Measurements from ENCODE around the gene MMP3. TPM values are rescaled to one million over a fixed set of nuclear protein-coding genes. Genes with fewer than 3 reads are reported as not detected.

The MMP3 gene
- total and polyA plus RNA-seq, 3 experiments from 2014 or later = not detected

DNA sequence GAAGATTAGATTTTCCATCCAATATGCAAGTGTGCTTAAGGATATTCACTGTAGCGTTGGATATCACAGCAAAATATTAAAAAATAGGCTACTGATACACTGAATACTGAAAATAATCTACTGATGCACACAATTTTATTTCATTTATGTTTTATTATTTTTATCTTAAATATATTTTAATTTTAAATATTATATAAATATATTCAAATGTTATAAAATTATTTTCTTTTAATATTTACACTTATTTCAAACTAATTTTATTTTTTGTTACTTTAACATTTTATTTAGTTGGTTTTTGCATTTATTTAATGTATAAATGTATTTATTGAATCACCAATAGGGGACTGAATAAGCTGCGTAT, 12.3 kb downstream of the MMP3 start:
- CTCF ChIA-PET = no interaction called here
- no peaks in the 10 kb centered on the region for H3K36me3 Mint-ChIP-seq
- peaks cover 21 to 37% of the 10 kb centered on the region in 2 donors for H3K27me3 Mint-ChIP-seq
- Histone ChIP-seq H3K9me3 (ENCODE audit: low read length) (no peaks in the 10 kb centered on the region), H3K4me3 (ENCODE audit: low read length) (no peak overlapping the region), H3K27me3 (ENCODE audit: insufficient read depth, low read length, poor library complexity, severe bottlenecking) (no peaks in the 10 kb centered on the region), H3K4me1 (ENCODE audit: insufficient read depth, low read length) (no peaks in the 10 kb centered on the region), H3K36me3 (ENCODE audit: insufficient read depth, low read length) (no peaks in the 10 kb centered on the region), H3K27ac (ENCODE audit: low read depth, low read length) (no peak overlapping the region)
- peaks cover 0 to 3% (median 0%) of the 10 kb centered on the region in 3 donors for H3K4me1 Mint-ChIP-seq
- DNase-seq = no peak
- H3K9me3 Mint-ChIP-seq = peaks cover 0 to 3% (median 2%) of the 10 kb centered on the region in 5 donors
- H3K4me3 Mint-ChIP-seq = no peak overlapping the region
- no peak overlapping the region for H3K27ac Mint-ChIP-seq
- POLR2A ChIA-PET = no interaction called here

DNA sequence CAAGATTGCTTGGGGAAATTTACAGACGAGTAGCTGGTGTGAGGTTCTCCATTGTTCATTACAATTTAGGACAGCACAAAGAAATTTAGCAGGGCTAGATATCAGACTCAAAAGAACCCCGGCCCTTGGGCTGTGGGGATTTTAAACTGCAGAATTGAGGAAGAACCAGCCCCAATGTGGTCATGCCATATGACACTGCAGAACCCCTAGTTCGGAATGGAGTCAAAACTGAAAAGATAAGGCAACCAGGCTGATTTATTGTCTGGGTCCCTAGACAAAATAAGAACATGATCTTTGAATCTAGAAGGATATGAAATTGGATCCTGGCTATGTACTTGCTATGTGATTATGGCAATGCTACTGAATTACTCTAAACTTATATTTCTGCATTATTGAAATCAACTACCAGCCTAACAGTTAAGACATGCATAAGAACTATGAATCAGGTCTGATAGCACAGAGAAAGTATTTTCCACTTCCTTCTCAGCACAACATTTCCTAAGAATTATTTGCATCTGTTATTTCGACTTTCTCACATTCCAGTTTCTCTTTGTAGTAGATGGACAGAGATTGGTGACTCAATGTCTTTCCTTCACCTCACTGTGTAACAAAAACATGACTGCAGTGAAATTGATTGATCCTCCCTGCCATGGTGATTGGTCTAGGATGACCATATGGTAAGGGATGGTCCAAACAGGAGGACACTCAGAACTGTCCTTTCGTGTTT, 13.2 kb downstream of the MMP3 start:
- Mint-ChIP-seq H3K36me3 (no peaks in the 10 kb centered on the region), H3K27ac (no peak overlapping the region)
- DNase-seq = no peak

DNA sequence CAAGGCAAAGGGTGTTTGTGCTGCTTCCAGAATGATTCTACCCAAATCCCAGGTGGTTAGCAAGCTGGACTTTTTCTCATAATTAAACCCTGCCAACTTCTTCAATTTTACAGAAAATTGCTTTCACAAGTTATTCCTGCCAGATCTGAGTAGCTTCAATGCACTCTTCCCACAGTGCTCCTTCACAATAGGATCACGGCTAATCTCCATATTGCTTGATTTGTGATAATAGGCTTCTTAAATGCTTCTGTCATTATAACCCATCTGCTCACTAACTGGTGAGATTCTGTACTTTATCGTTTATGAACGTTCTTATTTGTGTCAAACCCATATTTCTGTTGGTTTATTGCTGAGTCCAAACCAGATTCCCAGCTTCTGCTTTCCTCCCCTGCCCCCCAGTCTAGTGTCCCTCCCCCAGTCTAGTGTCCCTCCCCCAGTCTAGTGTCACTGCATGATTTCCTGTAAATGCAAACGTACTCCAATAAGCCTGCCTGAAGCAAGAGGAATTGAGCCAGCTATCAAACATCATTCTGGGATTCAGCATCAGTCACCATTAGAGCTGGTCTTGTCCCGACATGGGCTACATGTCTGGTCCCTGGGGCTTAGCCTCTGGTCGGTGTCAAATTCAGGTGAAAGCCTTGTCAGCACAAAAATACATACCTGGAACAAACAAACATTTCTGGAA, 14.0 kb downstream of the MMP3 start:
- H3K9me3 Mint-ChIP-seq = peaks cover 0 to 3% (median 0%) of the 10 kb centered on the region in 5 donors
- POLR2A ChIA-PET = no interaction called here
- peaks cover 0 to 3% (median 0%) of the 10 kb centered on the region in 3 donors for H3K4me1 Mint-ChIP-seq
- H3K27ac Mint-ChIP-seq = no peak overlapping the region
- H3K27ac ChIP-seq (ENCODE audit: low read depth, low read length) = no peak overlapping the region
- H3K36me3 Mint-ChIP-seq = no peaks in the 10 kb centered on the region
- H3K27me3 Mint-ChIP-seq = peaks cover 19 to 37% of the 10 kb centered on the region in 2 donors
- H3K9me3 ChIP-seq (ENCODE audit: low read length) = no peaks in the 10 kb centered on the region
- H3K36me3 ChIP-seq (ENCODE audit: insufficient read depth, low read length) = no peaks in the 10 kb centered on the region
- no peak for DNase-seq
- no peaks in the 10 kb centered on the region for H3K27me3 ChIP-seq (ENCODE audit: insufficient read depth, low read length, poor library complexity, severe bottlenecking)
- no peak overlapping the region for H3K4me3 ChIP-seq (ENCODE audit: low read length)
- no peak overlapping the region for H3K4me3 Mint-ChIP-seq
- CTCF ChIA-PET = no interaction called here
- no peaks in the 10 kb centered on the region for H3K4me1 ChIP-seq (ENCODE audit: insufficient read depth, low read length)

More for the DNA sequence above, 13.2 kb downstream of the MMP3 start:
- H3K27me3 ChIP-seq (ENCODE audit: insufficient read depth, low read length, poor library complexity, severe bottlenecking) = no peaks in the 10 kb centered on the region
- no peaks in the 10 kb centered on the region for H3K4me1 ChIP-seq (ENCODE audit: insufficient read depth, low read length)
- Mint-ChIP-seq H3K9me3 (peaks cover 0 to 3% (median 2%) of the 10 kb centered on the region in 5 donors), H3K4me3 (no peak overlapping the region), H3K4me1 (peaks cover 0 to 3% (median 0%) of the 10 kb centered on the region in 3 donors), H3K27me3 (peaks cover 23 to 37% of the 10 kb centered on the region in 2 donors)
- H3K36me3 ChIP-seq (ENCODE audit: insufficient read depth, low read length) = no peaks in the 10 kb centered on the region
- no peak overlapping the region for H3K27ac ChIP-seq (ENCODE audit: low read depth, low read length)
- CTCF ChIA-PET = no interaction called here
- no peaks in the 10 kb centered on the region for H3K9me3 ChIP-seq (ENCODE audit: low read length)
- H3K4me3 ChIP-seq (ENCODE audit: low read length) = no peak overlapping the region
- POLR2A ChIA-PET = no interaction called here

DNA sequence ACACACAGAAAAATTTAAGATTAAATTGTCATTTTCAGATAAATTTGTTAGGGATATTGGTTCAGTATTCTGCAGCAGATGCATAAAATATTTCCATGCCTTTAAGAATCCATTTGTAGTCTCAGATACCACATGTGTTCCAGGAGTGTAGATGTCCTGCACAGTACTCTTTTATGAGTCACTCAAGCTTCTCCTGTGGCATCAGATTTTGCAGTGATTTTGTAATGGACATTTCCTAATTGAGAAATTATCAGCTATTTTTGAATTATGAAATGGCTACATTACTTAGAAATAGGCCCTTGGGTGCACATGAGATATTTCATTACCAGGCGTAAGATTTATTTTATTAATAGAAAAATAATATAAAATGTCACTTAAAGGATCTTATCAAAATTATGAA, 18.9 kb downstream of the MMP3 start:
- POLR2A ChIA-PET = no interaction called here
- Mint-ChIP-seq H3K4me3 (no peak overlapping the region), H3K9me3 (peaks cover 0 to 5% (median 0%) of the 10 kb centered on the region in 5 donors), H3K36me3 (no peaks in the 10 kb centered on the region), H3K27me3 (peaks cover 4 to 13% of the 10 kb centered on the region in 2 donors), H3K27ac (no peak overlapping the region), H3K4me1 (no peaks in the 10 kb centered on the region)
- Histone ChIP-seq H3K36me3 (ENCODE audit: insufficient read depth, low read length) (no peaks in the 10 kb centered on the region), H3K4me3 (ENCODE audit: low read length) (no peak overlapping the region), H3K4me1 (ENCODE audit: insufficient read depth, low read length) (no peaks in the 10 kb centered on the region), H3K27ac (ENCODE audit: low read depth, low read length) (no peak overlapping the region), H3K9me3 (ENCODE audit: low read length) (no peaks in the 10 kb centered on the region), H3K27me3 (ENCODE audit: insufficient read depth, low read length, poor library complexity, severe bottlenecking) (no peaks in the 10 kb centered on the region)
- DNase-seq = no peak
- CTCF ChIA-PET = no interaction called here

DNA sequence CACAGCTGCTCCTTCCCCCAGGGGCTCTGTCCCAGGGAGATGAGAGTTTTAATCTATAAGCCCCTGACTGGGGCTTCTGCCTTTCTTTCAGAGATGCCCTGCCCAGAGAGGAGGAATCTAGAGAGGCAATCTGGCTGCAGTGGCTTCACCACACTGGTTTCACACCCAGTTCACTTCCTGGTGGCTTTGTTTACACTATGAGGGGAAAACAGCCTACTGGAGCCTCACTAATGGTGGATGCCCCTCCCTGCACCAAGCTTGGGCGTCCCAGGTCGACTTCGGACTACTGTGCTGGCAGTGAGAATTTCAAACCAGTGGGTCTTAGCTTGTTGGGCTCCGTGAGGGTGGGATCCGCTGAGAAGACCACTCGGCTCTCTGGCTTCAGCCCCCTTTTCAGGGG, 23.9 kb downstream of the MMP3 start:
- no peaks in the 10 kb centered on the region for H3K36me3 ChIP-seq (ENCODE audit: insufficient read depth, low read length)
- no peak overlapping the region for H3K27ac ChIP-seq (ENCODE audit: low read depth, low read length)
- H3K27me3 ChIP-seq (ENCODE audit: insufficient read depth, low read length, poor library complexity, severe bottlenecking) = no peaks in the 10 kb centered on the region
- ChIA-PET POLR2A (no interaction called here), CTCF (no interaction called here)
- Mint-ChIP-seq H3K9me3 (peaks cover 2 to 18% (median 9%) of the 10 kb centered on the region in 5 donors), H3K27ac (no peak overlapping the region), H3K4me1 (no peaks in the 10 kb centered on the region), H3K4me3 (no peak overlapping the region), H3K36me3 (no peaks in the 10 kb centered on the region), H3K27me3 (peaks cover 0 to 2% of the 10 kb centered on the region in 2 donors)
- DNase-seq = no peak
- no peaks in the 10 kb centered on the region for H3K9me3 ChIP-seq (ENCODE audit: low read length)
- H3K4me3 ChIP-seq (ENCODE audit: low read length) = no peak overlapping the region
- H3K4me1 ChIP-seq (ENCODE audit: insufficient read depth, low read length) = no peaks in the 10 kb centered on the region

DNA sequence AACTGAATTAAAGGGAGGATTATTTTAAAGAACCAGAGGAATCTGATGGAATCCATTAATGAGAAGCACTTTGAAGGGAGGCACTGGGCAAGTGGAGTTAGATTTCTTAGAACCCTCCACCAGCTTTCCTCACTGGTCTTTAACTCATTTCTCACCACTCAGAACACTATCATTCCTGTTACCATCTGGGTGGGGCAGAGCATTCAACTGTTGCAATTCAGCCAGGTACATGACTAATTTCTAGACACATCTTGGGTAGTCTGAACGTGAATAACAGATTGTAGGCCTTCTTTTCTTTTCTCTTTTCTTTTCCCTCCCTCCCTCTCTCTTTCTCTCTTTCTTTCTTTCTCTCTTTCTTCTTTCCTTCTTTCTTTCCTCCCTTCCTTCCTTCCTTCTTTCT, 29.9 kb downstream of the MMP3 start:
- H3K36me3 ChIP-seq (ENCODE audit: insufficient read depth, low read length) = no peaks in the 10 kb centered on the region
- no peaks in the 10 kb centered on the region for H3K4me1 ChIP-seq (ENCODE audit: insufficient read depth, low read length)
- H3K9me3 Mint-ChIP-seq = peaks cover 3 to 19% (median 9%) of the 10 kb centered on the region in 5 donors
- H3K27me3 ChIP-seq (ENCODE audit: insufficient read depth, low read length, poor library complexity, severe bottlenecking) = no peaks in the 10 kb centered on the region
- H3K36me3 Mint-ChIP-seq = no peaks in the 10 kb centered on the region
- H3K9me3 ChIP-seq (ENCODE audit: low read length) = no peaks in the 10 kb centered on the region
- peaks cover 0 to 6% of the 10 kb centered on the region in 2 donors for H3K27me3 Mint-ChIP-seq
- DNase-seq = no peak
- CTCF ChIA-PET = no interaction called here
- H3K27ac Mint-ChIP-seq = no peak overlapping the region
- POLR2A ChIA-PET = no interaction called here
- no peak overlapping the region for H3K4me3 ChIP-seq (ENCODE audit: low read length)
- H3K4me1 Mint-ChIP-seq = no peaks in the 10 kb centered on the region
- no peak overlapping the region for H3K27ac ChIP-seq (ENCODE audit: low read depth, low read length)
- no peak overlapping the region for H3K4me3 Mint-ChIP-seq

DNA sequence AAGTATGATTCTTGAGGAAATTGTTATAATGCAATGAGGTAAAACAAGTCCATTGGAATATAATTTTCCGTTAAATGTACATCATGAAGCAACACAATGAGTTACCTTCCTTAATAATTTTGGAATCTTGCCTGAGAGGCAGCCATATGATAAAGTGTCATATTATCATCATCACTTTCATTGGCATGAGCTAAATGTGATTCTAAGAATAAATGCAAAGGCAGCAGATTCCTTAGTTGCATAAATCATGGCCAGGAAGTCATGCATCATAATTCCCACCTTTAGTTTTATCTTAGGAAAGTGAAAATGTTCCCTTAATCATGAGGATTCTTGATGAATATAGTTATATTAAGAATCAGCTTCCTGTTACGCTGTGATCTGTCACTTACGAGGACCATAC, 31.2 kb downstream of the MMP3 start:
- Histone ChIP-seq H3K27ac (ENCODE audit: low read depth, low read length) (no peak overlapping the region), H3K4me3 (ENCODE audit: low read length) (no peak overlapping the region), H3K4me1 (ENCODE audit: insufficient read depth, low read length) (no peaks in the 10 kb centered on the region), H3K27me3 (ENCODE audit: insufficient read depth, low read length, poor library complexity, severe bottlenecking) (no peaks in the 10 kb centered on the region), H3K36me3 (ENCODE audit: insufficient read depth, low read length) (no peaks in the 10 kb centered on the region), H3K9me3 (ENCODE audit: low read length) (no peaks in the 10 kb centered on the region)
- no peak overlapping the region for H3K27ac Mint-ChIP-seq
- no peak overlapping the region for H3K4me3 Mint-ChIP-seq
- H3K4me1 Mint-ChIP-seq = no peaks in the 10 kb centered on the region
- ChIA-PET POLR2A (no interaction called here), CTCF (no interaction called here)
- peaks cover 5 to 6% of the 10 kb centered on the region in 2 donors for H3K27me3 Mint-ChIP-seq
- H3K9me3 Mint-ChIP-seq = peaks cover 0 to 13% (median 8%) of the 10 kb centered on the region in 5 donors
- DNase-seq = no peak
- no peaks in the 10 kb centered on the region for H3K36me3 Mint-ChIP-seq

DNA sequence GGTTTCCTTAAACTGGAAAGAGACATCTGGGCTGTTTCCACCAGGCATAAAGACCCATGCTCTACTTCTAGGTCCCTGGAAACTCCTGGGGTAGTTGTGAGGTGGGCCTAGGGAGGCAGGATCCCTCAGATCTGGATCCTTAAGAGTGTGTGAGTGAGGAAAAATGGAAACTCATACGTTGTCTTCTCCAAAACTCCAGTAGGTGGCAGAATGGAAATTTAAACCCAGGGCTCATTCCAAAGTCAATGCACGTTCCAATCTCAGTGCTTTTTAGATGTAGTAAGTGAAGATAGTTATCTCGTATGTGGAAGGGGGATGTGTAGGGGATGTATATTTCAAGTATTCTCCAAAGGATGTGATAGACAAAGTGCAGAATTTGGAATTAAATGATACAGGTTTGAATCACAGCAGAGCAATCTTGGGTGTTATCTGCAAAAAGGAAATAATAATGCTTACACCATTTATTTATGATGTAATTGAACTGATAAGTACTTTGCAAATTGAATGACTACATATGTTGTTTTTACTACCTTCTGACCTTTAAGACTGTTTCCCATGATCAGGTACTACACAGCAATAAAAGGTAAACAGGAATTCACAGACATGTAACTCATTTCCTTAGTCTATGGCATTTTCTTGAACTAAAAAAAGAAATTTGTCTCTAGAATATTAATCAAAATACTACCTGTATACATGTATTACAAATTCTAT, 32.3 kb downstream of the MMP3 start:
- H3K27ac Mint-ChIP-seq = no peak overlapping the region
- no peak for DNase-seq
- Histone ChIP-seq H3K4me3 (ENCODE audit: low read length) (no peak overlapping the region), H3K27ac (ENCODE audit: low read depth, low read length) (no peak overlapping the region), H3K27me3 (ENCODE audit: insufficient read depth, low read length, poor library complexity, severe bottlenecking) (no peaks in the 10 kb centered on the region), H3K36me3 (ENCODE audit: insufficient read depth, low read length) (no peaks in the 10 kb centered on the region), H3K9me3 (ENCODE audit: low read length) (no peaks in the 10 kb centered on the region), H3K4me1 (ENCODE audit: insufficient read depth, low read length) (no peaks in the 10 kb centered on the region)
- peaks cover 6 to 9% of the 10 kb centered on the region in 2 donors for H3K27me3 Mint-ChIP-seq
- no peak overlapping the region for H3K4me3 Mint-ChIP-seq
- H3K9me3 Mint-ChIP-seq = peaks cover 0 to 6% (median 3%) of the 10 kb centered on the region in 5 donors
- POLR2A ChIA-PET = no interaction called here
- CTCF ChIA-PET = no interaction called here
- H3K4me1 Mint-ChIP-seq = no peaks in the 10 kb centered on the region
- H3K36me3 Mint-ChIP-seq = no peaks in the 10 kb centered on the region
